Tongue (tissue), 2 donors: ENCODE data around the gene NOVA1. TPM values are rescaled to one million over a fixed set of nuclear protein-coding genes. Genes with fewer than 3 reads are reported as not detected.

Experiments
- DNase-seq: peaks from one replicate; pipeline ENCODE4 v3.0.0-alpha.2; 2015
- total RNA-seq: library from RNA; depleted of rRNA; stranded (reverse); fragments of >200 nt; gene quantifications from one replicate; pipeline ENCODE4 v1.2.3, GENCODE V29; 2014

The NOVA1 gene
- total RNA-seq, 1 donor from 2014 or later = 15.5 TPM

- DNase-seq = peak; percentile 63
These were observed 153.0 kb downstream of the NOVA1 start for GRCh38 chr14:26444822-26445221.

DNA sequence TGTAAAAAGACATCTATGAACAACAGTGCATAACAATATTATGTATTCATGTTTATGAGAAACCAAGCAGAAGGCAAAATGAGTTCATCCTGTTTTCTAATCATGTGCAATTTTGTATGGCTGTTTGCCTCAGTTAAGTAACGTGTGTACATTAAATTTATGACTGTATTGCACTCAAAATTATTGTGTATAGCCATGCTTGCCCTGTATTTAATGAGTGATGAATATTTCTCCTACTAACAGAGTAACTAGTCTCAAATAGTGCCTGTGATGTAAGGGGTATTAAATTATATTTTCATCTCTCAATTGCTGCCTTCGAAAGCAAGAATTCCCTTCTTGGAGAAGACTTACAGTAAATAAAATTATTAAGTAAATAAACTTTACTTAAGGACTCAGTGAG, 154.2 kb downstream of the NOVA1 start:
- no peak for DNase-seq

DNA sequence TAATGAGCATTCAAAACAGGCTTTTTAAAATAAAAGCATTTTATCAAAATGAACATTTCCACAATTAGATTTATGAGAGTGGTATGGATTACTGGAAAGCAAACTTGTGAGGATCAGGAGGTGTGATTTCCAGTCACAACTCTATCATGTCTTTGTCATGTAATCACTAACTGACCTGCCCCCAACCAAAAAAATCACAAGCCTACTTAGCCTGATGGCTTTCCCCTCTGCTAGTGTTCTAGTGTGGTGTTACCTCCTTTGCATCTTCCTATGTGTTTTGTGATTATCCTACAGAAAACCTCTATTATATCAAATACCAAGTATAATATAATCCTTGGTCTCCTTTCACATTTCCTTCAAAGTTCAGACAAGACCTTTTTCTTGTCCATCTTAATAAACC, 168.6 kb downstream of the NOVA1 start:
- no peak for DNase-seq

DNA sequence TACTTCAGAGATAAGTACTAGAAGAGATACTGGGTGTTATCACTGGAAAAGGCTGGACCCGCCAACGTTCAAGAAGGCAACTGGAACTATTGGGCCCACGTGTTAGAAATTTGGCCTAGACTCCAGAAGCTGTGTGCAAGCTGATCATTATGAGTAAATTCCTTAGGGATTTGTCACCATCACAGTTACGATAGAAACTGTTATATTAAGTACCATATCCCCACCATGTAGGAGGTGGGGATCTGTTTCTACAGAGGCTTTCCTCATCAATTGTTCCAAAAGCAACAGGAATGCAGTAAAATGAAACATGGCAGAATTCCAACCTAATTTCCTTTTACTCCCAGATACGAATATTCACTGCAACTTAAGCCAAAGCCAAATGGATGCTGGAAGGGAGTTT, 170.7 kb downstream of the NOVA1 start:
- DNase-seq = peak; percentile 5

DNA sequence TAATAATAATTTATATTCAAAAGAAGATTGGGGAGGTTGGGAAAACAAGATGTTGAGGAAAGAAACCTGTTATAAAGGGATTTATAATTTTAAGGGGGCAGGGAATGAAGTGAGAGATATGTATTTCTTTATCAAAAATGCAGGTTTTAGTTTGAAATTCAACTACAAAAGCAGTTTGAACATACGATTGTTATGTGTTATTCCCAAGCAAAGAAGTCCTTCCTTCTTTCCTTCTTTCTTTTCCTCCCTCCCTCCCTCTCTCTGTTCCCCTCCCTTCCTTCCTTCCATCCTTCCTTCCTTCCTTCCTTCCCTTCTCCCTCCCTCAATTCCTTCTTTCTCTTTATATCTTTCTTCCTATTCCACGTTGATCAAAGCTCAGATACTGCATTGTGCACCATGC, 173.3 kb downstream of the NOVA1 start:
- DNase-seq = no peak

- DNase-seq = peak; percentile 18
These were observed 182.2 kb downstream of the NOVA1 start for GRCh38 chr14:26415618-26416123.

DNA sequence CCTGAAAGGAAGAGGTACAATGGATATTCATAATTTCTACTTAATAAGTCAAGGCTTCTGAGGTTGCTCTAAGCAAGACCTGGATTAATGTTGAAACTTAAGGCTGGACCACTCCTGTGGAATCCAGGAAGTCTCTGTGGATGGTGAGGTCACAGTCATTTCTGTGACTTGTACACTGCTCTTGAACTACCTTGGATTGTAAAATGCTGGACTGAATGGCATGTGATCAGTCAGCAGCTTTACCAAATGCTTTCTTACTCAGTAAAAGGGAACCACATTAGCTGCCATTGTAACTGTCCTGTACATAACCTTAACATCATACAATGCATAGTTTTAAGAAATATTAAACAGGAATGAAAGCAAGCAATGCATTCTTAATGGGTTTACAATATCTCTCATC, 182.9 kb downstream of the NOVA1 start:
- no peak for DNase-seq

GRCh38 chr14:26414103-26414502, 183.7 kb downstream of the NOVA1 start:
- no peak for DNase-seq

DNA sequence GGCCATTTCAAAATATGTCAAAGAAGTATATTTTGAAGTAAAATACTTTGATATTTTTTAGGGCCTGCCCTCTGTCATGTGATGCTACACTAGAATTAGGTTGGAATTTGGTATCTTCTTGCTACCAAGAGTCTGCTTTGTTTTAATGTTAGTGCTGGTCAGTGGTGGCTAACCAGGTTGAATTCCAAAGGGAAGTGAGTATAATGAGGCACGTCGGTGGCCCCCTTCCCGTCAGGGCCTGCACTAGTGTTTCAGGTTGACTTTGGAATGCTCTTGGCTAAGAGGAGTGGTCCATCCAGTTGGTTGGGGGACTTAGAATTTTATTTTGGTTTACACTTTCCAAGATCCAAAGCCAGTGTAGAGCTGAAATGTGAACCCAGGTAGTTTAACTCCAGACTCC, 185.4 kb downstream of the NOVA1 start:
- no peak for DNase-seq

DNA sequence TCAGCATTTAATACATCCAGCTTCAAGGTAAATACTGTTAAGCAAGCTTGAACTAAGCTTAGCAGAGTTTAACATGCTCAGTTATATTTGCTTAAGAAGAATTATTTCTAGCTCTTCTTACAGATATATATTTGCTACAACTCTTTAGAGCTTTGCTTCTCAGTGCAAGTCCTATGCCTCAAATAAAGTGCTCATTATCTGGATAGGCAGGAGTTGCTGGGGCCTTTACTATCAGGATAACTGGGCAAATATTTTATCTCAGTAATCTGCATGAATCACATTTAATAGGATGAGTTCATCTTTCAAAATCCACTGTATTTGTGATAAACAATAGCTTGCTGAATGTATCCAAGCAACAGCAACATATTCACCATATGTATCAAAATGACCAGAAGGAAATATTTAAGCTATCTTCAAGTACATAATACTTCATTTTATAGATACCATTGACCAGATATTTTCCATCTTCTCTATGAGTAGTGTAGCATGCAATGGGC, 187.6 kb downstream of the NOVA1 start:
- no peak for DNase-seq

DNA sequence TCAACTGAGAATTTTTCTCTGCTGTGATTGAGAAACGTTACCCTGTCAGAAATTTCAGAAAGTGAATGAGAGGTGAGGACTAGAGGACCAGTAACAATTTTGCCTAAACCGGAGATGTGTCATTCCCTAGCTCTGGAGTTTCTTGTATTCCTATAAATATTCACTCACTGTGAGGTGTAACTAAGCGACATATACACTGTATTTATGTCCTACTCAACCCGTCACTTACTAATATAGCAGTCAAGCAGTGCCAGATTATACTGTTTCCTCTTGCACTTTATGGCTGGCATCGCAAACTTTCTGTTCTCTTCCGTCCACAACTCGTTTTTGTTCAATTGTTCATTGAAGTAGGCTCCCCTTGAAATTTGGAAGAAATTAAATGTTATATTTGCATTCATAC, 192.9 kb downstream of the NOVA1 start:
- no peak for DNase-seq

- DNase-seq = no peak
These were observed 194.1 kb downstream of the NOVA1 start for GRCh38 chr14:26403760-26404159.

- no peak for DNase-seq
These were observed 195.7 kb downstream of the NOVA1 start for GRCh38 chr14:26402126-26402525.

DNA sequence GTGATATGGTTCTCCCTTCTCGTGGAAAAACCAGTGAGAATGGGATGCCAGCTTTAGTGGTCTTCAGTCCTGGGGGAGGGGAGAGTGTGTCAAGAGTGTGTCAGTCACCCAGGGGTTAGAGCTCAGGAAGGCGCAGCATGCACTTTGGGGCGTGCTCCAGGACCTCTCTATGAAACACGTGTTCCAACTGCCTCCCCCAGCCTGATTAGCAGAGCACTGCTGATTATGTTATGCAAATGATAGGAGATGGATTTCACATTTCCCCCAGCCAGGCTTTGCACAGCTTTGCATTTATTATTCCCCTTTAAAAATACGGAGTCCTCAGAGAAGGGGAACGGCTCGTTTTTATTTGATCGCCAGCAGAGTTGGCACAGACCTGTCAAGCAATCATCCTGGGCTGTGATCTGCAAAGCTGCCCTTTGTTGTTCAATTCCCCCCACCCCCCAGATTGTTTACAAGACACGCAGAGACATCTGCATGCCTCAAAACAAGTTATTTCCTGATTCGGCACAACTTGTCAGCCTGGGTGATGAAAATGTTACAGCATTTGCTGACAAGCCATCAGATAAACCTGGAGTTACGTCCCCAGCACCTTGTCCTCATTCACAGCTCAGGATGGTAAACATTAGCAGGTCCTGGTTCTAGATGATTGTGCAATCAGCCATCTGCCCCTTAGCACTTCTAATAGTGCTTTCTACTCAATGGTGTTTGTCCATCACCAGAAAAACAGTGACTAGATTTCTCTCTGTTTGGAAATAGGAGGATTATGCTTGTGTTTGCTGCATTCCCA, 196.5 kb downstream of the NOVA1 start:
- no peak for DNase-seq

DNA sequence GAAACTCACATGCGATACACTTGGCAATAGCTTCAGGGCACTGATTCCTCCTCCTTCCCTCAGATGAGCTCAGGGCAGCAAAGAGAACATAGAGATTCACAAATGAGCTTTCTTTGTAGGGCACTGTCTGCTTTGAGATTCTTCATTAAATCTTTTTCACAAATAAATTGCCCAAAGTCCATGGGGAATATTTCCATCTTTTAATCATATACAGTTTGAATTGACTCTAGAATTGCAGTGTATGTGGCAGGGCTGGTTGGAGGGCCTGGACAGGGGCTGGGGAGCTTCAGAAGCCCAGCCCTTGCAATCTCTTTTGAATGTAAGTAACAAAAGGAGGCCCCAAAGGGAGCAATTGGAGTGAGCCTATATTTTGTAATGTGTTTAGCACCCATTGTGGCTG, 197.5 kb downstream of the NOVA1 start:
- DNase-seq = no peak

DNA sequence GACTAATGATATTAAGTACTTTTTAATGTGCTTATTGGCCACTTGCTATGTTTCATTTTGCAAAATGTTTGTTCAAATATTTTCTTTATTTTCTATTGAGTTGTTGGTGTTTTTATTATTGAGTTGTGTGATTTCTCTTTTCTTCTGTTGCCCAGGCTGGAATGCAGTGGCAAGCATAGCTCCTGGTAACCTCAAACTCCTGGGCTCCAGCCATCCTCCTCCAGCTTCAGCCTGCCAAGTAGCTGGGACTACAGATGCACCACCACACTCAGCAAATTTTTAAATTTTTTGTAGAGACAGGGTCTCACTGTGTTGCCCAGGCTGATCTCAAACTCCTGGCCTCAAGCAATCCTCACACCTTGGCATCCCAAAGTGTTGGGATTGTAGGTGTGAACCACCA, 199.2 kb downstream of the NOVA1 start:
- no peak for DNase-seq
